MM.1S (cell line): ENCODE results near the gene RBBP5.

Experiments used
- EZH2 ChIP-seq: fragments of 300-600 bp; sonication (generic); optimal IDR thresholded peaks from 2 replicates; pipeline ENCODE3; 2017; ENCODE audit warnings: low read depth, mild to moderate bottlenecking, antibody characterized with exemption, low read length, mixed read lengths
- EZH2phosphoT487 ChIP-seq: fragments of 300-600 bp; sonication (generic); IDR thresholded peaks from 2 replicates; pipeline ENCODE4 v1.6.1; 2018; ENCODE audit warnings: antibody characterized with exemption, low read length
- TF ChIP-seq, protein P1 (sequence below): fragments of 300-600 bp; sonication (generic); IDR thresholded peaks from 2 replicates; pipeline ENCODE4 v1.5.1; 2016; ENCODE audit warnings: antibody characterized with exemption, low read length, mixed read lengths

DNA sequence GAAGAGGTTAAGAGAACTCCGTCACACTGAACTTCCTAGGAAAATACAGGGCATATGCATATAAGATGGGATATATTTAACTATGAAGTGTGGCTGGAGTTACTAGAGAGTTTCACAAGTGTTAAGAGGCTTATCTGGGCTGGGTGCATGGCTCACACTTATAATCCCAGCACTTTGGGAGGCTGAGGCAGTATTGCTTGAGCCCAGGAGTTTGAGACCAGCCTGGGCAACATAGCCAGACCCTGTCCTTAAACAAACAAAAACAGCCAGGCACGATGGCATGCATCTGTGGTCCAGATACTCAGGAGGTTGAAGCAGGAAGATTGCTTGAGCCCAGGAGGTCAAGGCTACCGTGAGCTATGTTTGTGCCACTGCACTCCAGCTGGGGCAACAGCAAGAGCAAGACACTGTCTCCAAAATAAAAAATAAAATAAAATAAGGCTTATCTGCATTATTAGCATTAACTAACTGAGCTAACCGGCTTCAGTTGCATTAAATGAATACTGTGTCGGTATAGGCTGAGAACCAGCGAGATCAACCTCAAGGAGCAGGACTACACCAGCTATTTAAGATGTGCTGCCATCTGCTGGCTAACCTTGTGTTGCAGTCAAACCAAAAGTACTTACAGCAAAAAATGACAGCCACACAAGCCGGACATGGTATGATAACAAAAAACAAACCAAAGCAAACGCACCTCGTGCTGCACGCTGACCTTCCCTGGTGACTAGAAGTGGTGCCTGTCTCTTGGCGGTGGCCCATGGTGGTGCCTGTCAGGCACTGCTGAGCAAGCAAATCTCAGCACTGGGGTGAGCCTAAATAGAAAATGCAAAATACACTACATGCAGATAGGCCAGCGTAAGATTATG, 19.7 kb upstream of the RBBP5 start:
- TF ChIP-seq, protein P1, sequence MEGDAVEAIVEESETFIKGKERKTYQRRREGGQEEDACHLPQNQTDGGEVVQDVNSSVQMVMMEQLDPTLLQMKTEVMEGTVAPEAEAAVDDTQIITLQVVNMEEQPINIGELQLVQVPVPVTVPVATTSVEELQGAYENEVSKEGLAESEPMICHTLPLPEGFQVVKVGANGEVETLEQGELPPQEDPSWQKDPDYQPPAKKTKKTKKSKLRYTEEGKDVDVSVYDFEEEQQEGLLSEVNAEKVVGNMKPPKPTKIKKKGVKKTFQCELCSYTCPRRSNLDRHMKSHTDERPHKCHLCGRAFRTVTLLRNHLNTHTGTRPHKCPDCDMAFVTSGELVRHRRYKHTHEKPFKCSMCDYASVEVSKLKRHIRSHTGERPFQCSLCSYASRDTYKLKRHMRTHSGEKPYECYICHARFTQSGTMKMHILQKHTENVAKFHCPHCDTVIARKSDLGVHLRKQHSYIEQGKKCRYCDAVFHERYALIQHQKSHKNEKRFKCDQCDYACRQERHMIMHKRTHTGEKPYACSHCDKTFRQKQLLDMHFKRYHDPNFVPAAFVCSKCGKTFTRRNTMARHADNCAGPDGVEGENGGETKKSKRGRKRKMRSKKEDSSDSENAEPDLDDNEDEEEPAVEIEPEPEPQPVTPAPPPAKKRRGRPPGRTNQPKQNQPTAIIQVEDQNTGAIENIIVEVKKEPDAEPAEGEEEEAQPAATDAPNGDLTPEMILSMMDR = peak; percentile 97
- TF ChIP-seq EZH2 = no peak
- TF ChIP-seq EZH2phosphoT487 = no peak
